ENCODE results near the gene KCNB1.
A peak's percentile ranks its signal among the peaks of the same experiment; 100 is the strongest.

GRCh38 chr20:49349694-49350252 is 132.7 kb downstream of the KCNB1 start:
- TF ChIP-seq CTCF (conservative IDR thresholded peaks at IDR 0.05; ENCODE audit: low read depth, low read length) (no peak), CHD1 (IDR thresholded peaks at IDR 0.05; ENCODE audit: low read depth, low read length) (no peak), POLR2A (IDR thresholded peaks at IDR 0.05; ENCODE audit: low read depth, low read length) (no peak), CEBPB (IDR thresholded peaks at IDR 0.05; ENCODE audit: low read depth, low read length) (0 out of 2 replicates have a peak, but pooled peaks have one; percentile 2), MAZ (IDR thresholded peaks at IDR 0.05; ENCODE audit: borderline replicate concordance, low read depth, low read length) (no peak), RAD21 (IDR thresholded peaks at IDR 0.05; ENCODE audit: low read length) (no peak), RCOR1 (IDR thresholded peaks at IDR 0.05; ENCODE audit: insufficient replicate concordance, low read length) (no peak)

Data from IMR-90 (cell line).